DMS153 (cell line): ENCODE results near the gene AGER.

Experiments used
- DNase-seq: peaks from one replicate; lab custom pipeline; 2025; lab: John Stamatoyannopoulos, UW

AGER gene

DNA sequence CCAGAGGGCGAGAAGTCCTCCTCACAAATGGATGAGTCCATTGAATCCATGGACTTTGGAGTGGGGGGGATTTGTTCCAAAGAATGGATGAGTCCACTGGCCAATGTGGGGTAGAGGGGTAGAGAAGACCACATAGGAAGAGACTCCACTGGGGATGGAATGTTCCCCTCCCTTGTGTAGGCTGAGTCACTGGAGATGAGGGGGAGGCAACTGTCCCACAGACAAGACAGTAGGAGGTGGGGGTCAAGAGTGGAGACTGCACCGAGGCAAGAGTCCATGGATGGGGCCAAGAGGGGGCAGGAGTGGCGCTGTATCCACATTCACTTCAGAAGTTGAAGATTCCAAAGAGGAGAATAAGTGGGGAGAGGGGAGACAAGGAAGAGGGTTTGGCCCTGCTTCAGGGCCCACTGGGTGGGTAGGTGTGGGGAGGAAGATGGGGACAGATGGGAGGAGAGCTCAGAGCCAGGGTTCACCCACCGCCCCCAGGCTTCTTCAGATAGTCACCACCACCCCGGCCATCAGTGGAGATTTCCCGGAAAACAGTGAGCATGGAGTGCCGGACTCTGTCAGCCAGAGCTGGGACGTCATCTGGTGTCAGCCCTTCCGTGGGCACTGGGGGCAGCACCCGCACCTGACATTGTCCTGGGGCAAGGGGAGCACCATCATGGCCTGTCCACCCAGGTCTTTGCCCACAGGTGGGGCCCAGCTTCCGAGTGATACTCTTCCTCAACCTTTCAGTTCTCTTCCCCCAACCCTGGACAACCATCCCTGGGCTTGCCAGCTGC, 15.1 kb downstream of the AGER start:
- DNase-seq, result no peak

- no peak for DNase-seq
Measured at GRCh38 chr6:32168350-32168749, 15.7 kb downstream of the AGER start.

- no peak for DNase-seq
Measured at GRCh38 chr6:32167761-32168262, 16.2 kb downstream of the AGER start.

- DNase-seq, result peak; percentile 44
Measured at GRCh38 chr6:32167154-32167760, 16.8 kb downstream of the AGER start.

- peak; percentile 28 for DNase-seq
Measured at GRCh38 chr6:32166411-32167061, 17.5 kb downstream of the AGER start.

DNA sequence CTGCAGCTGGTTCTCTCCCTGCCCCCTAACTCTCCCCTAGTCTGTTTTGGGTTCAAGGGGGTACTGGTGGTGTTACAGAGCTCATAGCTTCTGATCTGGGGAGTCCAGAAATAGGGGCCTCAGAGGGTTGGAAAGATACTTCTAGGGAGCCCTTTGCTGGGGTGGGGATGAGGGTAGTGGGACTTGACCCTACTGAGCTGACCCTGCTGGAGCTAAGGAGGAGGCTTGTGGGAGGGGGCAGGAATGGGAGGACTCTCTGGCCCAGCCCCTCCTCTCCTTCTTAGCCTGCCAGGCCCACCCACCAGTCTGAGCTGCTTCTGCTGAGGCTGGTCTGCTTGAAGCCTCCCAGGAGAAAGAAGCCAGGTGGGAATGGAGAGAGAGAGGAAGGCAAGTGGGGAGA, 19.8 kb downstream of the AGER start, which contains the start of gene EGFL8:
TSS of gene EGFL8 (plus strand) at position 301 of the 400 bp plus-strand sequence. CDS start 1,571 bp downstream, outside the sequence.
- no peak for DNase-seq

DNA sequence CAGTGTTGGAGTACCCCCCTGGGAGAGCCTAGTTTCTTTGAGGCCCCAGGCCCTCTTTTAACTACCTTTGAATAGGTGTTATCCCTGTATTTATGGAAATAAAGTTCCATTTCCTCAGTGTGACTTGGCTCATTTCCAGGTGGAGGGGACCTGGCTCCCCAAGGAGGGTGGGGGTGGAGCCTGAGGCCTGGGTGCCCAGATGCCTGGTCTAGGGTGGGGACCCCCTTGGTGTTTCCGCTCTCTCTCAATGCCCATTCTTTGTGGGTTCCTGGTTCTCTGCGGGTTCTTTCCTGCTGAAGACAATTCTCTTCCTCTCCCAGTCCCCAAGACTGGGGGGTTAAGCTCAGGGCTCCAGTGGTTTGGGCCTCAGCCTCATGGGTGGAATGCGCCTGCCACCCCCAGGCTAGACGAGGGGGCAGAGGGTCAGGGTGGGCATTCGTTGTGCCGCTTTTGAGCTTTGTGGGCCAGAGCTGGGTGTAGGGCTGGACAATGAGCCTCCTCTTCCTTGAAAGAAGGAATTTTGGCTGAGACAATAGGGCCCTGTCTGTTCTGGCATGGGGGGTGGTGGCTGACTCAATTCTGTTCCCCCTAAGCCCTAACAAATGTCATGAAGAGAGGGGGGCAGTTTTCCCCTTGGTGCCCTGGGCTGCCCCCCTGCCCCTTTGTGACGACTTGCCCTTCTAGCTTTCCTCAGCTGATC, 20.3 kb downstream of the AGER start:
- no peak for DNase-seq

DNA sequence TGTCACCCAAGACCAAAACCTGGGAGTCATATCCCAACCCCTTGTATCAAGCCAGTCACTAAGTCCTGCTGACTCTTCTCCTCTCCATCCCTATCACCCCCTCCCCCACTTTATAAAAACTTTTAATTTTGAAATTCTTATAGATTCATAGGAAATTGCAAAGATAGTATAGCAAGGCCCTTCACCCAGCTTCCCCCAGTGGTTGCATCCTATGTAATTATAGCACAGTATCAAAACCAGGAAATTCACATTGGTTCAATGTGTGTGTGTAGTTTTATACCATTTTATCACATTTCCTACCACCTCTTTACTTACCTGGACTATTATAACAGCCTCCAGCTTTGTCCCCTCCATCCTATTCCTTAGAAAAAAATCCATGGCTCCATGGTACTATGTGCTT, 26.0 kb downstream of the AGER start:
- no peak for DNase-seq

DNA sequence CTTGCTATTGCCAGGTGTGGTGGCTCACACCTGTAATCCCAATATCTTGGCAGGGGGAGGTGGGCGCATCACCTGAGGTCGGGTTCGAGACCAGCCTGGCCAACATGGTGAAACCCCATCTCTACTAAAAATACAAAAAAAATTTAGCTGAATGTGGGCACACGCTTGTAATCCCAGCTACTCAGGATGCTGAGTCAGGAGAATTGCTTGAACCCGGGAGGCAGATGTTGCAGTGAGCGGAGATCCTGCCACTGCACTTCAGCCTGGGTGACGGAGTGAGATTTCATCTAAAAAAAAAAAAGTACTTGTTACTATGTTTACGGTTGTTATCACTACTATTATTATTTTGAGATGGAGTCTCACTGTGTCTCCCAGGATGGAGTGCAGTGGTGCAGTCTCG, 27.2 kb downstream of the AGER start:
- DNase-seq, result no peak

- DNase-seq, result peak; percentile 46
Measured at GRCh38 chr6:32154514-32155161, 29.4 kb downstream of the AGER start.

DNA sequence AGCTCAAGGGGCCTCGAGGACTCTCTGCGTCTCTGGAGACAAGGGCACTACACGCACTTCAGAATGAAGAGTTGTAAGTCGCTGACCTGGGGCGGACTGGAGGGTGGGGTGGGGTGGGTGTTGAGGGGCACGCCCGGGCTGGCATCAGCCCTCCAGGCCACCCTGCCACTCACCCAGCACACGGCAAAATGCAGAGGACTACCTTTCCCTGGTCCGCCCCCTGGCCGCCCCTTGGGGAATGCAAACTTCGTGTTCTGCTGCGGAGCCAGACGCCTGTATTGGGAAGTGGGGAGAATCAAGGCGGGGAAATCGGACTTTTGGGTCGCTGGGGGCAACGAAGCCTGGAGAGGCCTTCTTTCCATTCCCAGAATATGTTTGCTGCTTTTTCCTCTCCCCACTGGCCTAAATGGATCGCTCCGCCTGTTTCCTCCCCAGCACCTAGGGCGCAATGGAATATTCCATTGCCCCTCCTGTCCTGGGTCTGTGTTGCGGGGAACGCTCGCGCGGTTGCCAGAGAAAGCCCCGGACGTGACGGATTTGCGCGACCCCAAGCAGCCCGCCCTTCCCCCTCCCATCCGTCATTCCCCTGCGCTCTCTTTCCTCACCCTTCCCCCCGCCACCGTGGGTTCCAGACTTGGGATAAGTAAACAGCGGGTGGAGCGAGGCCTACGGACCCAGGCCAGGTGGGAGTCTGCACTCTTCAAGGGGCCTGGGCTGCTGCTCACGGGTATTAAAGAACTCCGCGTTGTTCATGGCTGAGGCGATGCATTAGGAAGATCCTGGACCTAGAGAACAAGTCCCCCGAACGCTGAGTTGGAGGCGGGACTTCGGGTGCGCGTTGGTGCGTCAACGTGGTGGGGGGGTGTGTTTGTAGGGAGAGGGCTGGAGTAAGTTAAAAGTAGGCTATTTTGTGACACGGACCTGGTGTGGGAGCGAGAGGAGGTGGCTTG, 30.2 kb downstream of the AGER start, which contains the start of gene PPT2:
TSS of gene PPT2 (plus strand) at position 578 of the 950 bp plus-strand sequence. CDS start 454 bp downstream, outside the sequence.
- peak; percentile 61 for DNase-seq

- no peak for DNase-seq
Measured at GRCh38 chr6:32152769-32153563, 31.1 kb downstream of the AGER start.

GRCh38 chr6:32151863-32152768, 31.9 kb downstream of the AGER start, which contains the start of gene PRRT1:
Gene PRRT1 (minus strand): TSS chr6:32151939. CDS start chr6:32151827, 112 bp downstream.
- no peak for DNase-seq

GRCh38 chr6:32151181-32151862, 32.7 kb downstream of the AGER start:
- no peak for DNase-seq

DNA sequence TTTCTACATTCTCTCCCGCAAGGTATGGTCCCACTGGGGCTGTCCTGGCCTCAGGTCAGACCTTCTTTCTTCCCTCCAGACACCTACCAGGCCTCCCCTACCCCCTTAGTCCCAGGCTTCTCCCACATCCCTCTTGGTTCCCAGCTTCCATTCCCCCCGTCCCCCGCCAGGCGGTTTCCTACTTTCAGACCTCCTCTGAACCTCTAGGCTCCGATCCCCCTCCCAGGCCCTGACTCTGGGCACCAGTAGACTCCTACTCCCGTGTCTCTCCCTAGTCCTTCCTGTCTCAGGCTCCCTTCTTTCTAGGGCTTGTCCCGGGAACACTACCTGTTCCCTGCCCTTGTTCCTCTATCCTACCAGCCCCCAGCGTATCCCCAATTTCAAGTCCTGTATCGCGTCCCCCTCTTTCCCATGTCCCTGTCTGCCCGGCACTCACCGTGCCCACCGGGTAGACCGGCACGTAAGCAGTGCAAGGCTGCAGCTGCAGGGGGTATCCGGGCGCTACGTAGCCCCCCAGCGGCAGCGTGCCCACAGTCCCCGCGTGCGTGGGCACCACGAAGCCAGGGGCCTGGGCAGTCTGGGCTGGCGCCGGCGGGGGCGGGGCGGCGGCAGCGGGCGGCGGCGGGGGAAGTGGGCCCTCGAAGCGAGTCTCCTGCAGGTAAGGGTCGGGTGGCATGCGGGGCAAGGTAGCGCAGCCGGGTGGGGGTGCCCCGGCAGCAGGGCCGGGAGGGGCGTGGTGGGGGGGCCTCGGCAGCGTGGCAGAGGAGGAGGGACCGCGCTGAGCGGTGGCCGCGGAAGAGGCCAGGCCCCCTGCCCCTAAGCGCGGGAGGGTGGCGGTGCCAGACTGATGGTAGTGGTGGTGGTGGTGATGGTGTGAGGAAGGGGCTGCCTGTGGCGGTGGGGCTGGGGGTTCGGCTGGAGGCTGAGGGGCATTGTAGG, 33.9 kb downstream of the AGER start:
- DNase-seq, result no peak

GRCh38 chr6:32149092-32149755, 34.8 kb downstream of the AGER start:
- no peak for DNase-seq
